ENCODE data around the gene PPCDC. TPM values are rescaled to one million over a fixed set of nuclear protein-coding genes. Genes with fewer than 3 reads are reported as not detected.

PPCDC gene
- total and polyA plus RNA-seq, 12 donors: 3.6 to 14.6 (median 5.8) TPM

DNA sequence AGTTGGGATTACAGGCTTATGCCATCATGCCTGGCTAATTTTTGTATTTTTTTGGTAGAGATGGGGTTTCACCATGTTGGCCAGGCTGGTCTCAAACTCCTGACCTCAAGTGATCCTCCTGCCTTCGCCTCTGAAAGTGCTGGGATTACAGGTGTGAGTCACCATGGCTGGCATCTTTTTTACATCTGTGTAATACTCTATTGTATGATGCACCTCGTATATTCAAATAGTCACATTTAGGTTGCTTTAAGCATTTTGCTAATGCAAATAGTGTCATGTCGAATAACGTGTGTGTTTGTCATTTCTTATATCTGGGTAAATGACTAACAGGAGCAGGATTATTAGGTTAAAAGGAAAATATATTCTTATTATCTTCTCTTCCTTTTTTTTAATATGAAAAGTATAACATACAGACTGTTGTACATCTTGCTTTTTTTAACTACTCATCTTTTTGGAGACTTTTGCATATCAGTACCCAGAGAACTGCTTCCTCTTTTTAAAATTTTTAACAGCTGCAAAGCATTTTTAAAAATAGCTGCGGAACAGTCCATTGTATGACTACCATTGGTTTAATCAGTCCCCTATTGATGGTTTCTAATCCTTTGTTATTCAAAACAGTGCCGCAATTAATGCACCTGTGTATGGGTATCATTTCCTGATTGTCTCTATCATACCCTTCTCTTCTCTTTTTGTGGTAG, 14.6 kb upstream of the PPCDC start:
- TF ChIP-seq CTCF (IDR thresholded peaks at IDR 0.05): no peak
- intact Hi-C loops (cut with DNase I): no loop called here
- peaks cover 0 to 14% (median 0%) of the 10 kb centered on the region in 9 donors for H3K4me1 ChIP-seq
- no peak overlapping the region for H3K4me3 ChIP-seq
- no peaks in the 10 kb centered on the region for H3K27me3 ChIP-seq
- H3K9me3 ChIP-seq: no peaks in the 10 kb centered on the region
- DNase-seq: no peak
- peak overlapping the region in 2 of 10 donors; percentile 35 to 41 for H3K27ac ChIP-seq
- peak in 2 of 8 donors; percentile 20 to 41 for ATAC-seq
- 77 to 86% methylated on average over 6 of the region's 6 CpGs for WGBS, 2 donors
- no peaks in the 10 kb centered on the region for H3K36me3 ChIP-seq

DNA sequence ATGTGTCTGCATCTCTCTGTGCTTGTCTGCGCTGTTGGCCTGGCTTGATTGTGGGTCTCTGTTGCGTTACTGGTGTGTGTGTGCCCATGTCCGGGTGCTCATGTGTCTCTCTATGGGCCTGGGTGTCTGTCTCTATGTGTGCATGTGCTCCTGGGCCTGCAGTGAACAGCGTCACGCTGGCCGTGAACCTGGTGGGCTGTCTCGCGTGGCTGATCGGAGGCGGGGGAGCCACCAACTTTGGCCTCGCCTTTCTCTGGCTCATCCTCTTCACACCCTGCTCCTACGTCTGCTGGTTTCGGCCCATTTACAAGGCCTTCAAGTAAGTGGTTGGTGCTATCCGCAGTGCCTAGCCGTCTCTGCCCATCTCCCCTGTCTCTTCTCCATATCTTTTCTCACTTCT, 7.0 kb upstream of the PPCDC start:
- no peak for DNase-seq
- Histone ChIP-seq H3K27me3 (no peaks in the 10 kb centered on the region), H3K9me3 (no peaks in the 10 kb centered on the region), H3K27ac (no peak overlapping the region), H3K36me3 (no peaks in the 10 kb centered on the region), H3K4me3 (no peak overlapping the region), H3K4me1 (no peaks in the 10 kb centered on the region)
- WGBS, 2 donors: 92 to 93% methylated on average over 15 of the region's 15 CpGs
- no peak for TF ChIP-seq CTCF (IDR thresholded peaks at IDR 0.05)
- intact Hi-C loops (cut with DNase I): loop anchor here in 2 of 10 donors (10.0 kb wide), 1 partner anchor 288 kb away; no protein-coding TSS in a partner anchor
- ATAC-seq: no peak

GRCh38 chr15:75019916-75020315, 3.5 kb upstream of the PPCDC start:
- intact Hi-C loops (cut with DNase I): loop anchor here in 3 of 10 donors (10.0 kb wide), 2 partner anchors 285 to 315 kb away; partner anchors contain the start of gene COMMD4 (in 1 of the 3)
- Histone ChIP-seq H3K4me1 (peaks cover 4 to 15% (median 11%) of the 10 kb centered on the region in 9 donors), H3K4me3 (no peak overlapping the region), H3K27me3 (no peaks in the 10 kb centered on the region), H3K9me3 (no peaks in the 10 kb centered on the region), H3K27ac (no peak overlapping the region), H3K36me3 (no peaks in the 10 kb centered on the region)
- DNase-seq (no peak), ATAC-seq (no peak)
- WGBS, 2 donors: 84 to 94% methylated on average over 3 of the region's 3 CpGs
- TF ChIP-seq CTCF (IDR thresholded peaks at IDR 0.05): no peak

DNA sequence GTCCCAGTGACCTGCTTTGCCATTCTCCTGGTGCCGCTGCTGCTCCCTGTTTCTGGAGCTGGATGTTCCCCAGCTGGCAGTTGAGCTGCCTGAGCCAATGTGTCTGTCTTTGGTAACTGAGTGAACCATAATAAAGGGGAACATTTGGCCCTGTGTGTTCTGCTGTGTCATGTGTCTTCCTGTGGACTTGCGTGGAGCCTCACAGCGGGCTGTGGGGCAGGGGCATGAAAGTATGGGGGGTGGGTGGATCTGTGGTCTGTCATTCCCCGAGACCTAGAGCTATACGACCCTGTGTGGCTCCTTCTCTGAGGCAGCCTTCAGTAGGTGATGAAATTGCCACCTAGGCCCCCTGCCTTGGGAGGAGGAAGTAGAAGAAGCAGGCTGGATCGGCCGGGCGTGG, 2.0 kb upstream of the PPCDC start:
- H3K9me3 ChIP-seq: no peaks in the 10 kb centered on the region
- TF ChIP-seq CTCF (IDR thresholded peaks at IDR 0.05): no peak
- H3K27ac ChIP-seq: no peak overlapping the region
- intact Hi-C loops (cut with DNase I): loop anchor here in 1 of 10 donors (10.0 kb wide), 1 partner anchor 313 kb away; the partner anchor contains the start of gene COMMD4
- WGBS, 2 donors: 86 to 90% methylated on average over 8 of the region's 8 CpGs
- DNase-seq: no peak
- ATAC-seq: no peak
- peaks cover 0 to 7% (median 0%) of the 10 kb centered on the region in 9 donors for H3K36me3 ChIP-seq
- no peak overlapping the region for H3K4me3 ChIP-seq
- peaks cover 4 to 25% (median 16%) of the 10 kb centered on the region in 9 donors for H3K4me1 ChIP-seq
- H3K27me3 ChIP-seq: no peaks in the 10 kb centered on the region
